HUES6 (cell line): ENCODE results near the gene CORIN.

Source experiments
- H3K27ac ChIP-seq: 2 replicates; pipeline ENCODE4 v1.7.0; 2013; ENCODE audit warnings: low read depth, mild to moderate bottlenecking, low read length, inconsistent platforms
- H3K27me3 ChIP-seq: 2 replicates; pipeline ENCODE4 v1.6.1; 2013; ENCODE audit warnings: low read length; ENCODE audit not compliant: control insufficient read depth, insufficient read depth
- H3K36me3 ChIP-seq: 2 replicates; pipeline ENCODE4 v1.6.1; 2013; ENCODE audit warnings: low read length; ENCODE audit not compliant: control insufficient read depth, insufficient read depth
- H3K4me1 ChIP-seq: 2 replicates; pipeline ENCODE4 v1.6.1; 2013; ENCODE audit warnings: low read length; ENCODE audit not compliant: control insufficient read depth, insufficient read depth
- H3K4me3 ChIP-seq: 2 replicates; pipeline ENCODE4 v1.5.1; 2013; ENCODE audit warnings: low read depth, low read length
- H3K9ac ChIP-seq: one replicate; pipeline ENCODE4 v1.6.1; 2013; ENCODE audit warnings: mild to moderate bottlenecking, low read length
- H3K9me3 ChIP-seq: 2 replicates; pipeline ENCODE4 v1.6.1; 2013; ENCODE audit warnings: low read depth, low read length; ENCODE audit not compliant: control insufficient read depth, insufficient read depth

Gene CORIN

GRCh38 chr4:47809654-47810203 is 28.1 kb downstream of the CORIN start:
- Histone ChIP-seq H3K27ac (no peak overlapping the region), H3K27me3 (no peaks in the 10 kb centered on the region), H3K4me1 (no peaks in the 10 kb centered on the region), H3K9me3 (no peaks in the 10 kb centered on the region), H3K36me3 (no peaks in the 10 kb centered on the region), H3K4me3 (no peak overlapping the region), H3K9ac (no peak overlapping the region)

DNA sequence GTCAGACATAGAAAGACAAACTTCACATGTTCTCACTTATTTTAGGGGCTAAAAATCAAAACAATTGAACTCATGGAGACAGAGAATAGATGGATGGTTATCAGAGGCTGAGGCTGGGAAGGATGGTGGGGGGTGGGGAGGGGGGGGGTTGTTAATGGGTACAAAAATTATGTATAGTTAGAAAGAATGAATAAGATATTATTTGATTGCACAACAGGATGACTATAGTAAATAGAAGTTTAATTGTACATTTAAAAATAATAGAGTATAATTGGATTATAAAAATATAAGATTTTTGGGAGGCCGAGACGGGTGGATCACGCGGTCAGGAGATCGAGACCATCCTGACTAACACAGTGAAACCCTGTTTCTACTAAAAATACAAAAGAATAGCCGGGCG is 33.3 kb downstream of the CORIN start:
- Histone ChIP-seq H3K27me3 (no peaks in the 10 kb centered on the region), H3K27ac (no peak overlapping the region), H3K9ac (no peak overlapping the region), H3K4me3 (no peak overlapping the region), H3K4me1 (no peaks in the 10 kb centered on the region), H3K36me3 (no peaks in the 10 kb centered on the region), H3K9me3 (no peaks in the 10 kb centered on the region)

- no peak overlapping the region for H3K9ac ChIP-seq
- no peak overlapping the region for H3K27ac ChIP-seq
- no peaks in the 10 kb centered on the region for H3K36me3 ChIP-seq
- H3K4me1 ChIP-seq = no peaks in the 10 kb centered on the region
- no peaks in the 10 kb centered on the region for H3K27me3 ChIP-seq
- no peaks in the 10 kb centered on the region for H3K9me3 ChIP-seq
- H3K4me3 ChIP-seq = no peak overlapping the region
Measured at GRCh38 chr4:47801481-47802002, 36.3 kb downstream of the CORIN start.

GRCh38 chr4:47798165-47798564 is 39.7 kb downstream of the CORIN start:
- Histone ChIP-seq H3K27ac (no peak overlapping the region), H3K9ac (no peak overlapping the region), H3K9me3 (no peaks in the 10 kb centered on the region), H3K4me3 (no peak overlapping the region), H3K4me1 (no peaks in the 10 kb centered on the region), H3K36me3 (no peaks in the 10 kb centered on the region), H3K27me3 (no peaks in the 10 kb centered on the region)

- Histone ChIP-seq H3K27me3 (no peaks in the 10 kb centered on the region), H3K9ac (no peak overlapping the region), H3K4me1 (no peaks in the 10 kb centered on the region), H3K36me3 (no peaks in the 10 kb centered on the region), H3K27ac (no peak overlapping the region; the same call in 1 of the 2 replicates), H3K9me3 (no peaks in the 10 kb centered on the region), H3K4me3 (no peak overlapping the region)
Measured at GRCh38 chr4:47791965-47792364, 45.9 kb downstream of the CORIN start.

GRCh38 chr4:47790105-47790504 is 47.8 kb downstream of the CORIN start:
- Histone ChIP-seq H3K27ac (no peak overlapping the region), H3K9me3 (no peaks in the 10 kb centered on the region), H3K36me3 (no peaks in the 10 kb centered on the region), H3K4me1 (no peaks in the 10 kb centered on the region), H3K9ac (no peak overlapping the region), H3K4me3 (no peak overlapping the region), H3K27me3 (no peaks in the 10 kb centered on the region)

GRCh38 chr4:47788126-47788525 is 49.7 kb downstream of the CORIN start:
- Histone ChIP-seq H3K9me3 (no peaks in the 10 kb centered on the region), H3K9ac (no peak overlapping the region), H3K27me3 (no peaks in the 10 kb centered on the region), H3K4me3 (no peak overlapping the region), H3K27ac (no peak overlapping the region), H3K36me3 (no peaks in the 10 kb centered on the region), H3K4me1 (no peaks in the 10 kb centered on the region)

GRCh38 chr4:47786958-47787370 is 50.9 kb downstream of the CORIN start:
- Histone ChIP-seq H3K4me3 (no peak overlapping the region), H3K9ac (no peak overlapping the region), H3K36me3 (no peaks in the 10 kb centered on the region), H3K4me1 (no peaks in the 10 kb centered on the region), H3K9me3 (no peaks in the 10 kb centered on the region), H3K27ac (no peak overlapping the region), H3K27me3 (no peaks in the 10 kb centered on the region)

DNA sequence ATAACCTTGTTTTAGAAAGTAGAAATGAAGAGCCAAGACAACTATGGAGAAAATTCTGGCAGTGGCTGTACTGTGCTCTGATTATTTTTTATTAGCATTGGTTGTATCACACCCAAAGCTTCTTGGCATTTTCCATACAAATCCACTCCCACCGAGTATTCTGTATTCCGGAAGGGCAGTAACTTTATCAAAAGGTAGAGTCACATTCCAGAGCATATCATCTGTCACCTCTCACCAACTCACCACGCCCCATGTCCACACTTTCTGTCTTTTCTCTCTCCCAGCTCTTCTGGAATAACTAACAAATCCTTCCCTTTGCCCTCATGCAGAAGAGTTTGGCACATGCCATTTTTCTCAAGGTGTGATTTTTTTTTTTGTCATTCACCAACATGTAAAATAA is 52.7 kb downstream of the CORIN start:
- no peaks in the 10 kb centered on the region for H3K9me3 ChIP-seq
- H3K4me1 ChIP-seq = no peaks in the 10 kb centered on the region
- no peak overlapping the region for H3K9ac ChIP-seq
- H3K27me3 ChIP-seq = no peaks in the 10 kb centered on the region
- no peak overlapping the region for H3K27ac ChIP-seq
- no peaks in the 10 kb centered on the region for H3K36me3 ChIP-seq
- no peak overlapping the region for H3K4me3 ChIP-seq

GRCh38 chr4:47784222-47784621 is 53.6 kb downstream of the CORIN start:
- H3K27ac ChIP-seq = no peak overlapping the region
- H3K27me3 ChIP-seq = no peaks in the 10 kb centered on the region
- H3K4me3 ChIP-seq = no peak overlapping the region
- no peaks in the 10 kb centered on the region for H3K9me3 ChIP-seq
- no peaks in the 10 kb centered on the region for H3K36me3 ChIP-seq
- H3K4me1 ChIP-seq = no peaks in the 10 kb centered on the region
- H3K9ac ChIP-seq = no peak overlapping the region

GRCh38 chr4:47776353-47776752 is 61.5 kb downstream of the CORIN start:
- no peaks in the 10 kb centered on the region for H3K27me3 ChIP-seq
- H3K27ac ChIP-seq = no peak overlapping the region
- H3K36me3 ChIP-seq = no peaks in the 10 kb centered on the region
- no peak overlapping the region for H3K9ac ChIP-seq
- no peaks in the 10 kb centered on the region for H3K9me3 ChIP-seq
- no peak overlapping the region for H3K4me3 ChIP-seq
- no peaks in the 10 kb centered on the region for H3K4me1 ChIP-seq

- Histone ChIP-seq H3K27ac (no peak overlapping the region), H3K27me3 (no peaks in the 10 kb centered on the region), H3K9me3 (no peaks in the 10 kb centered on the region), H3K4me1 (no peaks in the 10 kb centered on the region), H3K36me3 (no peaks in the 10 kb centered on the region), H3K4me3 (no peak overlapping the region), H3K9ac (no peak overlapping the region)
Measured at GRCh38 chr4:47774079-47774478, 63.8 kb downstream of the CORIN start.
